Spleen (tissue), 11 donors: Measurements from ENCODE around the gene PEF1. TPM values are rescaled to one million over a fixed set of nuclear protein-coding genes. Genes with fewer than 3 reads are reported as not detected.

ENCODE experiments used
- DNase-seq: peaks from one replicate; pipeline ENCODE4 v3.0.0-alpha.2; 2020
- H3K27ac ChIP-seq, 8 donors: fragments of 200-600 bp; sonication (generic) in 7 of 8; 1 replicate in 4 of 8; 2 replicates in 4 of 8; pipeline versions ENCODE4 v1.5.0 to v1.8.0; 2016 to 2021; ENCODE audit warnings: inconsistent platforms in 4 of 8, mild to moderate bottlenecking in 4 of 8, moderate library complexity in 1 of 8
- H3K27me3 ChIP-seq, 7 donors: fragments of 200-600 bp; sonication (generic) in 6 of 7; replicated peaks in 1 of 7; 1 replicate in 4 of 7; 2 replicates in 3 of 7; pipeline versions ENCODE4 v1.5.0 to v1.8.0; 2016 to 2021; ENCODE audit warnings: inconsistent platforms in 3 of 7, mild to moderate bottlenecking in 1 of 7
- H3K36me3 ChIP-seq, 6 donors: fragments of 200-600 bp; sonication (generic) in 5 of 6; 1 replicate in 4 of 6; 2 replicates in 2 of 6; pipeline versions ENCODE4 v1.5.0 to v1.8.0; 2016 to 2021; ENCODE audit warnings: inconsistent platforms in 2 of 6
- H3K4me1 ChIP-seq, 6 donors: fragments of 200-600 bp; sonication (generic) in 5 of 6; 1 replicate in 3 of 6; 2 replicates in 3 of 6; pipeline versions ENCODE4 v1.5.0 to v1.8.0; 2016 to 2021; ENCODE audit warnings: inconsistent platforms in 3 of 6
- H3K4me3 ChIP-seq, 8 donors: fragments of 200-600 bp; sonication (generic) in 7 of 8; 1 replicate in 4 of 8; 2 replicates in 4 of 8; pipeline versions ENCODE4 v1.5.0 to v1.8.0; 2016 to 2021; ENCODE audit warnings: inconsistent platforms in 4 of 8, mild to moderate bottlenecking in 4 of 8, moderate library complexity in 2 of 8
- H3K9me3 ChIP-seq, 8 donors: fragments of 200-600 bp; sonication (generic) in 7 of 8; 1 replicate in 4 of 8; 2 replicates in 4 of 8; pipeline versions ENCODE4 v1.5.0 to v1.8.0; 2016 to 2021; ENCODE audit warnings: inconsistent platforms in 4 of 8
- CTCF ChIP-seq, 11 experiments: fragments of 200-600 bp in 7 of 11; fragments of 450-650 bp in 4 of 11; sonication (generic) in 4 of 11; IDR thresholded peaks in 8 of 11; conservative IDR thresholded peaks in 3 of 11; 1 replicate in 7 of 11; 2 replicates in 4 of 11; pipeline versions ENCODE4 v1.4.0 to v1.8.0; 2016 to 2021; ENCODE audit warnings: antibody characterized with exemption in 11 of 11, inconsistent platforms in 4 of 11, mild to moderate bottlenecking in 1 of 11
- POLR2A ChIP-seq, 3 donors: fragments of 450-650 bp; IDR thresholded peaks; one replicate each; pipeline ENCODE4 v1.5.1; 2017; ENCODE audit warnings: antibody characterized with exemption in 3 of 3, mild to moderate bottlenecking in 1 of 3
- POLR2AphosphoS5 ChIP-seq, 3 donors: sonication (generic); formaldehyde crosslinking; IDR thresholded peaks; one replicate each; pipeline ENCODE4 v1.5.1; 2017; ENCODE audit warnings: antibody characterized with exemption in 3 of 3
- WGBS, 5 donors: extraction: QIAGEN DNeasy Blood & Tissue Kit in 3 of 5; methylation state at CpG; one replicate each; pipeline versions ENCODE4 v1.1.5 to v1.1.7; 2013 to 2018; 5-methylcytosine and 5-hydroxymethylcytosine counted together
- intact Hi-C: fragments of 100-400 bp; cut with DNase I; formaldehyde crosslinking; loops from one replicate; pipeline ENCODE4 v1.15.0; 2023; ENCODE audit warnings: low total_unique reads
- polyA plus RNA-seq, 3 donors: library from polyadenylated mRNA; stranded (reverse); fragments of 200-250 nt; gene quantifications; one replicate each; pipeline ENCODE4 v1.2.1, GENCODE V29; 2013
- total RNA-seq, 7 donors: library from RNA; depleted of rRNA in 3 of 7; stranded (reverse); fragments of >200 nt in 3 of 7; fragmentation: NEBNext Ultra II Directional in 4 of 7; extraction: Animal tissue kit (Norgen Biotek cat#: 25700) in 4 of 7; gene quantifications; one replicate each; pipeline versions ENCODE4 v1.1.0 to v1.2.1, GENCODE V29; 2016 to 2021
- donor health status: healthy with polysubstance abuse.
- donor health status: DM: no; HTN: no; CAD: no; lungs with moderate emphysema.
- donor health status: DM: no; HTN: no; CAD: no.
- donor health status: Bipolar disorder and iron deficiency.
- donor health status: healthy.
- donor health status: DM: no; HTN: no; CAD: no.
- donor health status: DM: yes; HTN: yes; CAD: no.

Gene PEF1
- total and polyA plus RNA-seq, 10 donors: 46.5 to 73.4 (median 55.7) TPM

GRCh38 chr1:31645274-31645568 is 545 bp upstream of the PEF1 start:
- Histone ChIP-seq H3K36me3 (peaks cover 0 to 8% (median 0%) of the 10 kb centered on the region in 6 donors), H3K4me3 (peak overlapping the region; percentile 47 to 82 (median 71)), H3K27ac (peak overlapping the region; percentile 98 to 99 (median 98)), H3K27me3 (no peaks in the 10 kb centered on the region), H3K9me3 (no peaks in the 10 kb centered on the region), H3K4me1 (peaks cover 21 to 72% (median 51%) of the 10 kb centered on the region in 6 donors)
- peak; percentile 92 for DNase-seq
- 0 to 2% (median 1%) methylated on average over 11 of the region's 11 CpGs for WGBS, 5 donors
- intact Hi-C loops: no loop called here
- TF ChIP-seq POLR2AphosphoS5 (IDR thresholded peaks at IDR 0.05): no peak
- no peak for TF ChIP-seq POLR2A (IDR thresholded peaks at IDR 0.05)
- TF ChIP-seq CTCF (IDR thresholded peaks at IDR 0.05 in 8 of 11, conservative IDR thresholded peaks at IDR 0.05 in 3 of 11): no peak

GRCh38 chr1:31643976-31644559 is 608 bp downstream of the PEF1 start:
- H3K27me3 ChIP-seq: no peaks in the 10 kb centered on the region
- TF ChIP-seq POLR2AphosphoS5 (IDR thresholded peaks at IDR 0.05) (no peak), POLR2A (IDR thresholded peaks at IDR 0.05) (no peak)
- no peaks in the 10 kb centered on the region for H3K9me3 ChIP-seq
- WGBS, 5 donors: 5 to 10% (median 6%) methylated on average over 11 to 18 of the region's 18 CpGs
- H3K27ac ChIP-seq: peak overlapping the region; percentile 98 to 99 (median 98)
- intact Hi-C loops: no loop called here
- peaks cover 21 to 84% (median 62%) of the 10 kb centered on the region in 6 donors for H3K4me1 ChIP-seq
- peak overlapping the region; percentile 47 to 82 (median 71) for H3K4me3 ChIP-seq
- DNase-seq: no peak
- peaks cover 0 to 12% (median 0%) of the 10 kb centered on the region in 6 donors for H3K36me3 ChIP-seq

- Histone ChIP-seq H3K36me3 (peaks cover 0 to 17% (median 0%) of the 10 kb centered on the region in 6 donors), H3K9me3 (no peaks in the 10 kb centered on the region), H3K4me1 (peaks cover 29 to 85% (median 71%) of the 10 kb centered on the region in 6 donors), H3K27me3 (no peaks in the 10 kb centered on the region), H3K27ac (no peak overlapping the region), H3K4me3 (no peak overlapping the region)
- intact Hi-C loops: no loop called here
- no peak for DNase-seq
- no peak for TF ChIP-seq POLR2AphosphoS5 (IDR thresholded peaks at IDR 0.05)
- TF ChIP-seq POLR2A (IDR thresholded peaks at IDR 0.05): no peak
- TF ChIP-seq CTCF (IDR thresholded peaks at IDR 0.05 in 8 of 11, conservative IDR thresholded peaks at IDR 0.05 in 3 of 11): no peak
- 90 to 96% (median 95%) methylated on average over 3 of the region's 3 CpGs for WGBS, 5 donors
These were observed 1.8 kb downstream of the PEF1 start for GRCh38 chr1:31642897-31643296.

GRCh38 chr1:31642366-31642765 is 2.3 kb downstream of the PEF1 start:
- Histone ChIP-seq H3K4me3 (no peak overlapping the region), H3K36me3 (peaks cover 0 to 17% (median 0%) of the 10 kb centered on the region in 6 donors), H3K27me3 (no peaks in the 10 kb centered on the region), H3K9me3 (no peaks in the 10 kb centered on the region), H3K27ac (no peak overlapping the region), H3K4me1 (peaks cover 29 to 85% (median 75%) of the 10 kb centered on the region in 6 donors)
- 85 to 95% (median 92%) methylated on average over 4 of the region's 4 CpGs for WGBS, 5 donors
- intact Hi-C loops: no loop called here
- no peak for DNase-seq
- no peak for TF ChIP-seq CTCF (IDR thresholded peaks at IDR 0.05 in 8 of 11, conservative IDR thresholded peaks at IDR 0.05 in 3 of 11)
- TF ChIP-seq POLR2AphosphoS5 (IDR thresholded peaks at IDR 0.05): no peak
- no peak for TF ChIP-seq POLR2A (IDR thresholded peaks at IDR 0.05)
